Neural progenitor cell (in vitro differentiated cells): ENCODE measurements around the gene RSPO4. TPM values are rescaled to one million over a fixed set of nuclear protein-coding genes. Genes with fewer than 3 reads are reported as not detected.

Experiments used
- DNase-seq: peaks from one replicate; pipeline ENCODE4 v3.0.0-alpha.2; 2016; ENCODE audit warnings: low spot score
- H2AFZ ChIP-seq: fragments of 200-600 bp; sonication (generic); replicated peaks from 2 replicates; pipeline ENCODE4 v1.6.1; 2016; ENCODE audit warnings: antibody characterized with exemption
- H3F3A ChIP-seq: fragments of 200-600 bp; sonication (generic); 2 replicates; pipeline ENCODE4 v1.6.1; 2016; ENCODE audit warnings: antibody characterized with exemption, low read depth
- H3K27ac ChIP-seq: fragments of 200-600 bp; sonication (generic); 2 replicates; pipeline ENCODE4 v1.5.1; 2016; ENCODE audit warnings: mild to moderate bottlenecking
- H3K27me3 ChIP-seq: fragments of 200-600 bp; sonication (generic); 2 replicates; pipeline ENCODE4 v1.6.1; 2016; ENCODE audit warnings: mild to moderate bottlenecking, moderate library complexity
- H3K36me3 ChIP-seq: fragments of 200-600 bp; sonication (generic); 2 replicates; pipeline ENCODE4 v1.5.1; 2016
- H3K4me1 ChIP-seq: fragments of 200-600 bp; sonication (generic); 2 replicates; pipeline ENCODE4 v1.6.1; 2016; ENCODE audit warnings: mixed run types
- H3K4me2 ChIP-seq: fragments of 200-600 bp; sonication (generic); 2 replicates; pipeline ENCODE4 v1.6.1; 2016
- H3K4me3 ChIP-seq: fragments of 200-600 bp; sonication (generic); 2 replicates; pipeline ENCODE4 v1.5.1; 2016
- H3K79me2 ChIP-seq: fragments of 200-600 bp; sonication (generic); 2 replicates; pipeline ENCODE4 v1.6.1; 2016; ENCODE audit warnings: low read depth
- H3K9ac ChIP-seq: fragments of 200-600 bp; sonication (generic); 2 replicates; pipeline ENCODE4 v1.6.1; 2016
- H3K9me3 ChIP-seq: fragments of 200-600 bp; sonication (generic); 2 replicates; pipeline ENCODE4 v1.5.1; 2016; ENCODE audit warnings: low read depth
- H4K20me1 ChIP-seq: fragments of 200-600 bp; sonication (generic); 2 replicates; pipeline ENCODE4 v1.6.1; 2016; ENCODE audit warnings: low read depth
- H3K27ac Mint-ChIP-seq: 3 replicates; pipeline ENCODE4 v1.8.0; 2021; ENCODE audit warnings: mixed read lengths
- H3K27me3 Mint-ChIP-seq: 2 replicates; pipeline ENCODE4 v1.8.0; 2022; ENCODE audit warnings: low read depth, mild to moderate bottlenecking, inconsistent platforms, moderate library complexity, mixed read lengths; ENCODE audit not compliant: insufficient read depth
- H3K36me3 Mint-ChIP-seq: 3 replicates; pipeline ENCODE4 v1.8.0; 2021; ENCODE audit warnings: mixed read lengths
- H3K4me1 Mint-ChIP-seq: 3 replicates; pipeline ENCODE4 v1.8.0; 2021; ENCODE audit warnings: mixed read lengths
- H3K4me3 Mint-ChIP-seq: 3 replicates; pipeline ENCODE4 v1.8.0; 2021; ENCODE audit warnings: mild to moderate bottlenecking, moderate library complexity, mixed read lengths
- H3K9me3 Mint-ChIP-seq: 3 replicates; pipeline ENCODE4 v1.8.0; 2020; ENCODE audit warnings: mixed read lengths
- EZH2 ChIP-seq: fragments of 200-600 bp; sonication (generic); IDR thresholded peaks from 2 replicates; pipeline ENCODE4 v1.6.1; 2017; ENCODE audit warnings: antibody characterized with exemption, mild to moderate bottlenecking, moderate library complexity
- EZH2phosphoT487 ChIP-seq: fragments of 200-600 bp; sonication (generic); IDR thresholded peaks from 2 replicates; pipeline ENCODE4 v1.6.1; 2017; ENCODE audit warnings: antibody characterized with exemption
- total RNA-seq: library from RNA; depleted of rRNA; stranded (reverse); fragments of >200 nt; gene quantifications from 2 replicates; pipeline ENCODE4 v1.2.3, GENCODE V29; 2015; ENCODE audit warnings: low replicate concordance
- TF ChIP-seq, protein P1 (sequence below): fragments of 200-600 bp; sonication (generic); IDR thresholded peaks from 2 replicates; pipeline ENCODE4 v1.5.1; 2017; ENCODE audit warnings: antibody characterized with exemption, mild to moderate bottlenecking

RSPO4 gene
- total RNA-seq, 1 donor from 2014 or later: 0.26 TPM

DNA sequence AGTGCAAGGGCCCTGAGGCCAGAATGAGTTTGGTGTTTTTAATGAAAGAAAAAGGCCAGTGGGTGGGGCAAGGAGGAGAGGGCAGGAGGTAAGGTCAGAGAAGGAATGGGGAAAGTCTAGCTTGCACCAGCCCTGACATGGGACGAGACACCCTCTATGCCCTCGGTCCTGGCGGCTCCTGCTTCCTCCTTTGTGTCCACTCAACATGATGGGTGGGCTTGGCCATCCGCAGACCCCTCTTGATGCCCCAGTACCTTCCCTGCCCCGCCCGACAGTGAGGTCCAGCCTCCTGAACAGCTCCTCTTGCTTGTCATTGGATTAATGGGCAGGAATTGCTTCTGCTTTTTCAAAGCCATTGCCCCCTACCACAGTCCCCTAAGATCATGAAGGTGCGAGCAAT lies 52.4 kb downstream of the RSPO4 start:
- H4K20me1 ChIP-seq: no peaks in the 10 kb centered on the region
- H3K9me3 ChIP-seq: no peaks in the 10 kb centered on the region
- TF ChIP-seq EZH2phosphoT487 (no peak), EZH2 (no peak)
- TF ChIP-seq, protein P1, sequence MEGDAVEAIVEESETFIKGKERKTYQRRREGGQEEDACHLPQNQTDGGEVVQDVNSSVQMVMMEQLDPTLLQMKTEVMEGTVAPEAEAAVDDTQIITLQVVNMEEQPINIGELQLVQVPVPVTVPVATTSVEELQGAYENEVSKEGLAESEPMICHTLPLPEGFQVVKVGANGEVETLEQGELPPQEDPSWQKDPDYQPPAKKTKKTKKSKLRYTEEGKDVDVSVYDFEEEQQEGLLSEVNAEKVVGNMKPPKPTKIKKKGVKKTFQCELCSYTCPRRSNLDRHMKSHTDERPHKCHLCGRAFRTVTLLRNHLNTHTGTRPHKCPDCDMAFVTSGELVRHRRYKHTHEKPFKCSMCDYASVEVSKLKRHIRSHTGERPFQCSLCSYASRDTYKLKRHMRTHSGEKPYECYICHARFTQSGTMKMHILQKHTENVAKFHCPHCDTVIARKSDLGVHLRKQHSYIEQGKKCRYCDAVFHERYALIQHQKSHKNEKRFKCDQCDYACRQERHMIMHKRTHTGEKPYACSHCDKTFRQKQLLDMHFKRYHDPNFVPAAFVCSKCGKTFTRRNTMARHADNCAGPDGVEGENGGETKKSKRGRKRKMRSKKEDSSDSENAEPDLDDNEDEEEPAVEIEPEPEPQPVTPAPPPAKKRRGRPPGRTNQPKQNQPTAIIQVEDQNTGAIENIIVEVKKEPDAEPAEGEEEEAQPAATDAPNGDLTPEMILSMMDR: no peak
- peaks cover 8% of the 10 kb centered on the region for H3K27me3 Mint-ChIP-seq
- H3K4me3 Mint-ChIP-seq: no peak overlapping the region
- no peak overlapping the region for H3K27ac Mint-ChIP-seq
- H3K9me3 Mint-ChIP-seq: peaks cover 1% of the 10 kb centered on the region
- no peaks in the 10 kb centered on the region for H3F3A ChIP-seq
- no peak for DNase-seq
- H3K27me3 ChIP-seq: no peaks in the 10 kb centered on the region
- H3K36me3 ChIP-seq: no peaks in the 10 kb centered on the region
- H3K27ac ChIP-seq: no peak overlapping the region
- no peaks in the 10 kb centered on the region for H3K4me1 Mint-ChIP-seq
- no peak overlapping the region for H2AFZ ChIP-seq
- no peak overlapping the region for H3K4me3 ChIP-seq
- no peaks in the 10 kb centered on the region for H3K36me3 Mint-ChIP-seq
- peaks cover 4% of the 10 kb centered on the region for H3K4me1 ChIP-seq
- no peaks in the 10 kb centered on the region for H3K79me2 ChIP-seq
- H3K4me2 ChIP-seq: no peak overlapping the region
- no peak overlapping the region for H3K9ac ChIP-seq

DNA sequence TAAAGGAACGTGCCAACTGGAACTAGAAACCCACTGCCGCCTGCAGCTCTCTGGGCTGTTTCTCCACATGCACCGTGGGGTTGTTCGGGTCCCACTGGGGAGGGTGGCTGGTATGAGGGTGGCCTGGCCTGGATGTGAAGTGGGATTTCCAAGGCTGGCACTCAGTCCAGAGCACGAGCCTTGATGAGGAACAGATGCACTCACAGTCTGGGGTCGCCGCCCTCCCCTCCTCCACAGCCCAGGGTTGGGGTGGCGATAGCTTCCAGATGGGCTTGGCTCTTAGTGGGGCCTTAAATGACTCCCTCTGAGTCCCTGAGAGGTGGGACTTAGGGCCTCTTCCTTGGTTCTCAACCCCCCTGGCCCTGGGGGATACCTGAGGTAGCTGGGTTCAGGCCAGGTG lies 55.3 kb downstream of the RSPO4 start:
- Histone ChIP-seq H3K27me3 (no peaks in the 10 kb centered on the region), H3K4me3 (no peak overlapping the region), H4K20me1 (no peaks in the 10 kb centered on the region), H2AFZ (no peak overlapping the region), H3F3A (no peaks in the 10 kb centered on the region), H3K27ac (no peak overlapping the region), H3K9ac (no peak overlapping the region), H3K9me3 (no peaks in the 10 kb centered on the region), H3K4me2 (no peak overlapping the region), H3K4me1 (peaks cover 13% of the 10 kb centered on the region), H3K36me3 (no peaks in the 10 kb centered on the region), H3K79me2 (no peaks in the 10 kb centered on the region)
- no peak for DNase-seq
- Mint-ChIP-seq H3K4me3 (no peak overlapping the region), H3K4me1 (no peaks in the 10 kb centered on the region), H3K9me3 (no peaks in the 10 kb centered on the region), H3K36me3 (no peaks in the 10 kb centered on the region), H3K27me3 (peaks cover 4% of the 10 kb centered on the region), H3K27ac (no peak overlapping the region)
- TF ChIP-seq EZH2: no peak
- TF ChIP-seq, protein P1: no peak
- no peak for TF ChIP-seq EZH2phosphoT487

DNA sequence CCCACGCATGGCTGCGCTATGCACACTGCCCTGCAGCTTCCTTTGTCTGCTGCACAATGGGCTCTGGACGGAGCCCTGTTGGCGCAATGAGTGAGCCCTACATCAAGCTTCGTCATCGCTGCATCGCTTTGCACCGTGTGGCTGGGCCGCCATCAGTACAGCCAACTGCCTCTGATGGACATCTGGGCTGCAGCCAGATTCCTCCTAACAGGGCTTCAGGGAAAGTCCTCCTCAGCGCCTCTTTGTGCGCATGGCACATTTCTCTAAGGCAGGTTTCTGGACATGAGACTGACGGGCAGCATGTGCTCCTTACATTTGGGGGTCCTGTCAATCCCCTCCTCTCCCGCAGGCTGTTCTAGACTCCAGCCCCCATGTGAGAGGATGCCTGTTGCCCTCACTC lies 56.3 kb downstream of the RSPO4 start:
- no peaks in the 10 kb centered on the region for H3K79me2 ChIP-seq
- H3K4me3 ChIP-seq: no peak overlapping the region
- H3K27ac ChIP-seq: no peak overlapping the region
- no peak overlapping the region for H3K27ac Mint-ChIP-seq
- H3K4me1 Mint-ChIP-seq: no peaks in the 10 kb centered on the region
- no peak overlapping the region for H3K9ac ChIP-seq
- H3K27me3 ChIP-seq: no peaks in the 10 kb centered on the region
- no peak overlapping the region for H3K4me3 Mint-ChIP-seq
- DNase-seq: peak; percentile 15
- no peaks in the 10 kb centered on the region for H4K20me1 ChIP-seq
- TF ChIP-seq EZH2phosphoT487 (no peak), EZH2 (no peak)
- TF ChIP-seq, protein P1: no peak
- no peak overlapping the region for H2AFZ ChIP-seq
- H3K9me3 ChIP-seq: no peaks in the 10 kb centered on the region
- H3K4me1 ChIP-seq: peaks cover 13% of the 10 kb centered on the region
- no peaks in the 10 kb centered on the region for H3F3A ChIP-seq
- H3K36me3 Mint-ChIP-seq: no peaks in the 10 kb centered on the region
- H3K27me3 Mint-ChIP-seq: peaks cover 4% of the 10 kb centered on the region
- no peaks in the 10 kb centered on the region for H3K9me3 Mint-ChIP-seq
- no peaks in the 10 kb centered on the region for H3K36me3 ChIP-seq
- no peak overlapping the region for H3K4me2 ChIP-seq
